Amygdala (tissue), 56 donors: Measurements from ENCODE around the gene RNF2.
"Not testable (repeated sequence)": the region's sequence is repeated elsewhere in the genome, so short reads cannot be mapped to it uniquely, and the experiment has no call there.

Experiments
- DNase-seq, 56 donors: peaks; one replicate each; lab custom pipeline; 2025; lab: John Stamatoyannopoulos, UW

The RNF2 gene

GRCh38 chr1:185044981-185045813 lies at the start of gene RNF2:
TSS of gene RNF2 (plus strand) at chr1:185045558. CDS start at chr1:185087554, 41,996 bp downstream.
- DNase-seq, result peak; percentile 23 to 83 (median 64)

DNA sequence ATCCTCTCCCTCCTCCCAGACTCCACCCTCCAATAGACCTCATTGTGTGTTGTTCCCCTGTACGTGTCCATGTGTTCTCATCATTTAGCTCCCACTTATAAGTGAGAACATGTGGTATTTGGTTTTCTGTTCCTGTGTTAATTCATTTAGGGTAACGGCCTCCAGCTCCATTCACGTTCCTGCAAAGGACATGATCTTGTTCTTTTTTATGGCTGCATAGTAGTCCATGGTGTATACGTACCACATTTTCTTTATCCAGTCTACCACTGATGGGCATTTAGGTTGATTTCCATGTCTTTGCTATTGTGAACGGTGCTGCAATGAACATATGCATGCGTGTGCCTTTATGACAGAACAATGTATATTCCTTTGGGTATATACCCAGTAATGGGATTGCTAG lies 45.4 kb upstream of the RNF2 start:
- not testable (repeated sequence) for DNase-seq

GRCh38 chr1:185001312-185001880 lies 44.0 kb upstream of the RNF2 start:
- DNase-seq, result not testable (repeated sequence)

- DNase-seq, result no peak
Measured at GRCh38 chr1:185008838-185009237, 36.5 kb upstream of the RNF2 start.

- no peak for DNase-seq
Measured at GRCh38 chr1:185010361-185010760, 35.0 kb upstream of the RNF2 start.

DNA sequence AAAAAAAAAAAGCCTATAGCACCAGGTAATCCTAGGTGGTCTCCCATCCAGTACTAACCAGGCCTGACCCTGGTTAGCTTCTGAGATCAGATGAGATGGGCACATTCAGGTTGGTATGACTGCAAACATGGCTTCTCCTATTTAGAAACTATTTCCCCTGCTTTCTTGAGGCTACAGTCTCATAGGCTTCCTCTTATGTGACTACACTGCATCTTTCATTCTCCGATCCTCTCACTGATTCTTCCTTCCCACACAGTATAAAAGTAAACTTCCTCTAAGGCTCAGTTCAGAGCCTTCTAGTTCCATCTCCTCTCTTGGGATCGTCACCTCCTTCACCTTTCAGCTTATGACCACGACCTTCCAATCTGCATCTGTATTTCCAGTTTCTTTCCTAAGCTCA lies 30.4 kb upstream of the RNF2 start:
- DNase-seq, result no peak

DNA sequence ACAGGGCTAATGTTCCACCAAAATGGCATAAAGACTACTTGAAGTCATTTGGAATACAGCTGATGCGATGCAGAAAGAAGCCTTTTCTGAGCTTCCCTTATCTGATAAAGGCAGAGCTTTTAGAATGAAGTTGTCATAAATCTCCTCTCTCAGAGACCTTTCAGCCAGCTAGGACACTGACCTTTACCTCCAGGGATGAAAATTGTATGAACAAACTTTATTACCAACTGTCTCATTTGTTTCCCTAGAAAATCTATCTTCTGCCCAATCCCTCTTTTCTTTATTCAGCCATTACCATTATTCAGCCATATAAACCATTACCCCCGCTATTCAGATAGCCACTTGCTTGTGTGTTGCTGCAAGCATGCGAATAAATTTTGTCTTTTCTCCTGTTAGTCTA lies 29.7 kb upstream of the RNF2 start:
- no peak for DNase-seq

- DNase-seq, result no peak
Measured at GRCh38 chr1:185016880-185017279, 28.5 kb upstream of the RNF2 start.

DNA sequence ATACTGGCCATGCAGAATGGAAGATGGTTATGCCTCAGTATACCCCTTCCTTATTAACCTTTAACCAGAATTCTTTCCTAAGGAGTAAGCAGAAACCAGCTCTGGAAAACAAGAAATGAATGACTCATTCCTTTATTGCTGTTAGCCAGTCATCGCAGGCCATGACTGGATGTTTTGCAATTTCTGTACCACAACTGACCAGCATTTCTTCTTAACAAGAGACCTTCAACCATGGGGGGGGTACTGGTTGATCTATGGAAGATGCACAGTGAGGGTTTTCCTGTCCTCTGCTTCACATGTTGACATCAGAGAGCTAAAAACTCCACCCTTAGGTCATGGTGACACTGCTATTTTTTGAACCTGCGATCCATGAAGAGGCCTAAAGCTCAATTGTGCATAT lies 28.0 kb upstream of the RNF2 start:
- no peak for DNase-seq

DNA sequence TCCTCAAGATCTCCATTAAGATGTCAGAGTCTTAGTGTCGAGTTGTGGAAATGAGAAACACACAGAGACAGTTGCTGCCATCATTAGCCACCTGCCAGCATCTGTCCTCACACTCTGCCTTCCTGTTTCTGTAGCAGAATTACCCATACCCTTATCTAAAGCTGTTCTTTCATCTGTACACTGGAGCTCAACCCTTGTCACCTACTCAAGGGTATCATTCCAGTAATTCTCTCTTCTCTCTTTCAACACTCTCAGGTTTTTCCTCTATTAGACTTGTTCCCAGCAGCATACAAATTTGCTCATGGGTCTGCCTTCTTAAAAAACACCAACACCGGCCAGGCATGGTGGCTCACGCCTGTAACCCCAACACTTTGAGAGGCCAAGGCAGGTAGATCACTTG lies 27.4 kb upstream of the RNF2 start:
- DNase-seq, result no peak

GRCh38 chr1:185027252-185027882 lies 18.0 kb upstream of the RNF2 start:
- DNase-seq, result no peak

- DNase-seq, result no peak
Measured at GRCh38 chr1:185033686-185034085, 11.7 kb upstream of the RNF2 start.

DNA sequence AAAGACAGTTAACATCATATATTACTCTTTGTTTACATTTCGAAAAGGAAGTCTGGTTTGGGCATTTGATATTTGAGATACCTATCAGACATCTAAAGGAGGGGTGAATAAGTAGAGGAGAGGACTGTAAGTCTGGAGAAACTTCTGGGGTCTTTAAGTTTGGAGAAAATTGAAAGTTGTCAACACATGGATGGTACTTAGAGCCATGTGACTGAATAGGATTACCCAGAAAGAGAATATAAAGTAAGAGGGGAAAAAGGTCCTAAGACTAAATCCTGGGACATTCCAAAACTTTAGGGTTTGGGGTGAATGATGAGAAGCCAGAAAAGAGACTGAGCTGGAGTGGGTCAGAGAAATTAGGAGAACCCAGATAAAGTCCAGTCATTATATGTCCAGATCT lies 10.1 kb upstream of the RNF2 start:
- DNase-seq, result no peak

GRCh38 chr1:185038813-185039376 lies 6.5 kb upstream of the RNF2 start:
- DNase-seq, result no peak

GRCh38 chr1:185039726-185040407 lies 5.5 kb upstream of the RNF2 start:
- no peak for DNase-seq

GRCh38 chr1:185040408-185040735 lies 5.0 kb upstream of the RNF2 start:
- no peak for DNase-seq

- no peak for DNase-seq
Measured at GRCh38 chr1:185041742-185042141, 3.6 kb upstream of the RNF2 start.

- no peak for DNase-seq
Measured at GRCh38 chr1:185042737-185043136, 2.6 kb upstream of the RNF2 start.

DNA sequence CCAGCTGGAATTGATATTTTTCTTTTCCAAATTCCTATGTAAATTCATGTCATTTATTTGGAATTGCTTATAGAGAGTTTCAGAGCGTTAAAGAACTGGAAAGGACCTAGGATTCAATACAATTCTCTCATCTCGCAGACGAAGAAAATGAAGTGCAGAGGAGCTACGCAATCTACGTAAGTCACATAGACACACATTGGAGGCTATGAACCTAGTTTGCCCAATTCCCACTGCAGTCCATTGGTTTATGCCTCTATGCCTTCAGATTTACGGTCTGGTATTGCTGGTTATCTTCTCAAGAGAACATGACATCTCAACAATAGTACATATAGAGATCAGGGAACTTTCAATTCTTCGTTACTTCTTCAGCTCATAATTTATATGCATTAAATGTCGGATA lies 971 bp upstream of the RNF2 start:
- no peak for DNase-seq

GRCh38 chr1:185045814-185046492 lies 595 bp downstream of the RNF2 start:
- DNase-seq, result peak in 27 of 56 donors; percentile 15 to 60 (median 43)
